WTC11 (cell line): Measurements from ENCODE around the gene ARHGEF25. TPM values are rescaled to one million over a fixed set of nuclear protein-coding genes. Genes with fewer than 3 reads are reported as not detected.

ENCODE experiments used
- ATAC-seq: fragments of 200-7000 bp; cut with Tn5 transposase; 2 replicates; pipeline ENCODE4 v1.10.0; 2021; ENCODE audit warnings: mild to moderate bottlenecking, moderate library complexity
- CTCF ChIA-PET: fragments of 300-600 bp; sonication (Branson Sonifier 250); formaldehyde crosslinking; loops from one replicate; lab custom pipeline; 2021; ENCODE audit warnings: antibody characterized with exemption; lab: Charles Lee
- POLR2A ChIA-PET: fragments of 350-600 bp; sonication (Branson Sonifier 250); formaldehyde crosslinking; loops from one replicate; lab custom pipeline; 2021; ENCODE audit warnings: antibody characterized with exemption; lab: Charles Lee
- DNase-seq: peaks from one replicate; pipeline ENCODE4 v3.0.0; 2021; ENCODE audit warnings: low spot score
- H3K27ac Mint-ChIP-seq: 2 replicates; pipeline ENCODE4 v1.8.0; 2021; ENCODE audit warnings: mixed read lengths
- H3K27me3 Mint-ChIP-seq: 2 replicates; pipeline ENCODE4 v1.8.0; 2021; ENCODE audit warnings: low read depth, mild to moderate bottlenecking, moderate library complexity, mixed read lengths
- H3K36me3 Mint-ChIP-seq: 2 replicates; pipeline ENCODE4 v1.8.0; 2021; ENCODE audit warnings: mixed read lengths
- H3K4me1 Mint-ChIP-seq: 2 replicates; pipeline ENCODE4 v1.8.0; 2022; ENCODE audit warnings: mixed read lengths
- H3K4me3 Mint-ChIP-seq: 2 replicates; pipeline ENCODE4 v1.8.0; 2021; ENCODE audit warnings: mild to moderate bottlenecking, moderate library complexity, mixed read lengths
- H3K9me3 Mint-ChIP-seq: 2 replicates; pipeline ENCODE4 v1.8.0; 2021; ENCODE audit warnings: mixed read lengths
- AFF4 ChIP-seq: sonication (generic); formaldehyde crosslinking; IDR thresholded peaks from 2 replicates; pipeline ENCODE4 v1.8.1; 2023; ENCODE audit warnings: mild to moderate bottlenecking, missing genetic modification reagents, borderline replicate concordance
- ARID4B ChIP-seq: sonication (generic); formaldehyde crosslinking; IDR thresholded peaks from 2 replicates; pipeline ENCODE4 v1.8.0; 2023; ENCODE audit warnings: missing genetic modification reagents, mild to moderate bottlenecking, borderline replicate concordance
- ESRRA ChIP-seq: sonication (generic); formaldehyde crosslinking; IDR thresholded peaks from 2 replicates; pipeline ENCODE4 v1.8.1; 2022; ENCODE audit warnings: mild to moderate bottlenecking, missing genetic modification reagents, borderline replicate concordance
- ETV6 ChIP-seq: sonication (generic); formaldehyde crosslinking; IDR thresholded peaks from 2 replicates; pipeline ENCODE4 v1.8.1; 2022; ENCODE audit warnings: mild to moderate bottlenecking, missing genetic modification reagents
- HMGA2 ChIP-seq: fragments of 250-450 bp; sonication (Bioruptor Pico); IDR thresholded peaks from 2 replicates; pipeline ENCODE4 v1.4.0; 2021; ENCODE audit warnings: mild to moderate bottlenecking, moderate library complexity
- MXD4 ChIP-seq: fragments of 250-450 bp; sonication (Bioruptor Pico); IDR thresholded peaks from 2 replicates; pipeline ENCODE4 v1.8.0; 2021; ENCODE audit warnings: mild to moderate bottlenecking, moderate library complexity, borderline replicate concordance
- MYBL2 ChIP-seq: sonication (generic); formaldehyde crosslinking; IDR thresholded peaks from 2 replicates; pipeline ENCODE4 v1.8.1; 2023; ENCODE audit warnings: mild to moderate bottlenecking, moderate library complexity, missing genetic modification reagents
- NFYB ChIP-seq: sonication (generic); formaldehyde crosslinking; conservative IDR thresholded peaks from 2 replicates; pipeline ENCODE4 v1.8.0; 2022; ENCODE audit warnings: low read depth, missing genetic modification reagents
- NR3C1 ChIP-seq: sonication (generic); formaldehyde crosslinking; conservative IDR thresholded peaks from 2 replicates; pipeline ENCODE4 v1.8.1; 2023; ENCODE audit warnings: low read depth, mild to moderate bottlenecking, missing genetic modification reagents
- OVOL2 ChIP-seq: fragments of 250-450 bp; sonication (Bioruptor Pico); IDR thresholded peaks from 2 replicates; pipeline ENCODE4 v1.9.0; 2021; ENCODE audit warnings: mild to moderate bottlenecking, borderline replicate concordance
- PREB ChIP-seq: sonication (generic); formaldehyde crosslinking; IDR thresholded peaks from 2 replicates; pipeline ENCODE4 v1.8.1; 2022; ENCODE audit warnings: mild to moderate bottlenecking, missing genetic modification reagents, moderate library complexity, borderline replicate concordance
- RORB ChIP-seq: fragments of 250-450 bp; sonication (Bioruptor Pico); IDR thresholded peaks from 2 replicates; pipeline ENCODE4 v1.9.0; 2021; ENCODE audit warnings: mild to moderate bottlenecking
- SOX15 ChIP-seq: fragments of 250-450 bp; sonication (Bioruptor Pico); IDR thresholded peaks from 2 replicates; pipeline ENCODE4 v1.9.0; 2021; ENCODE audit warnings: mild to moderate bottlenecking
- USF2 ChIP-seq: sonication (generic); formaldehyde crosslinking; IDR thresholded peaks from 2 replicates; pipeline ENCODE4 v1.8.1; 2023; ENCODE audit warnings: mild to moderate bottlenecking, missing genetic modification reagents, moderate library complexity
- ZNF138 ChIP-seq: sonication (generic); formaldehyde crosslinking; conservative IDR thresholded peaks from 2 replicates; pipeline ENCODE4 v1.8.1; 2022; ENCODE audit warnings: mild to moderate bottlenecking, moderate library complexity, missing genetic modification reagents
- ZNF416 ChIP-seq: fragments of 250-450 bp; sonication (Bioruptor Pico); IDR thresholded peaks from 2 replicates; pipeline ENCODE4 v1.9.0; 2021; ENCODE audit warnings: mild to moderate bottlenecking, inconsistent platforms
- total RNA-seq: library from RNA; stranded (reverse); gene quantifications from 3 replicates; pipeline ENCODE4 v1.2.3, GENCODE V29; 2021
- TF ChIP-seq, protein P1 (sequence below): sonication (generic); formaldehyde crosslinking; IDR thresholded peaks from 2 replicates; pipeline ENCODE4 v1.8.0; 2022; ENCODE audit warnings: mild to moderate bottlenecking, missing genetic modification reagents
- TF ChIP-seq, protein P2 (sequence below): sonication (generic); formaldehyde crosslinking; conservative IDR thresholded peaks from 2 replicates; pipeline ENCODE4 v1.8.1; 2023; ENCODE audit warnings: mild to moderate bottlenecking, low read depth, missing genetic modification reagents, moderate library complexity
- TF ChIP-seq, protein P3 (sequence below): sonication (generic); formaldehyde crosslinking; conservative IDR thresholded peaks from 2 replicates; pipeline ENCODE4 v1.8.1; 2022; ENCODE audit warnings: mild to moderate bottlenecking, missing genetic modification reagents

ARHGEF25 gene
- total RNA-seq, 1 experiment from 2014 or later: 11.9 TPM

DNA sequence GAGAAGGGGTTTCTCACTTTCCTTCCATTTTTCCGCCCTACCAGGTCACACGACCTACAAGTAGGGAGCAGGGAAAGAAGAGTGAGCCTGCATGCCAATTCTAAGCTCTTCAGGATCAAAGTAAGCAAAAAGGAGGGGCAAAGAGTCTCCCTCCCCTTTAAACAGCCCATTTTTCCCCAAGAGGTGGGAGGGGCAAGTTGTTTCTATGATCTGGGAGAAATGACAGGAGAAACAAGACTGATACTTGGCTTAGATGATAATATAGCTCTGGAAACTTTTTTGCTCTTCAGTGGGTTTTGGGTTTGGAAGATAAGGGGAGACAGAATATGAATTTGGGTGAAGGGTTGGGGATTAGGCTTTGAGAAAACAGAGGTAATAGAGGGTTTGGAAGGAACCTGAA, 4.8 kb upstream of the ARHGEF25 start (continued):
- TF ChIP-seq AFF4 (no peak), ZNF416 (CRISPR knock-in tag) (no peak), MXD4 (CRISPR knock-in tag) (no peak), ZNF138 (CRISPR knock-in tag) (no peak), MYBL2 (CRISPR knock-in tag) (no peak)
- TF ChIP-seq, all 79 proteins: peak for 0

DNA sequence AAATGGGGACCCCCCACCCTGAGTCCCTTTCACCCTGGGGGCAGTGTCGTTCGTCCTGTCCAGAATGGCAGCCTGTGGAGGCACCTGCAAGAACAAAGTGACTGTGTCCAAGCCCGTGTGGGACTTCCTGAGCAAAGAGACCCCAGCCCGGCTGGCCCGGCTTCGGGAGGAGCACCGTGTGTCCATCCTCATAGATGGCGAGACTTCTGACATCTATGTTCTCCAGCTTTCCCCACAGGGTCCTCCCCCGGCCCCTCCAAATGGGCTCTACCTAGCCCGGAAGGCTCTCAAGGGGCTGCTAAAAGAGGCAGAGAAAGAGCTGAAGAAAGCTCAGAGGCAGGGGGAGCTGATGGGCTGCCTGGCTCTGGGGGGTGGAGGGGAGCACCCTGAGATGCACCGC, 4.4 kb upstream of the ARHGEF25 start:
- TF ChIP-seq ETV6 (no peak), SOX15 (CRISPR knock-in tag) (no peak), PREB (CRISPR knock-in tag) (no peak), NFYB (CRISPR knock-in tag) (no peak), ARID4B (no peak)
- TF ChIP-seq, all 79 proteins: peak for 0
- ATAC-seq (no peak), DNase-seq (no peak)
- ChIA-PET POLR2A (no interaction called here), CTCF (interaction anchor here (5.0 to 5.4 kb wide), 2 partner anchors 14 to 23 kb away, joined by 31 to 34 read pairs; no protein-coding TSS in a partner anchor)
- Mint-ChIP-seq H3K4me3 (peak overlapping the region; percentile 25; the same call in 1 of the 2 replicates), H3K27me3 (peaks cover 8% of the 10 kb centered on the region), H3K27ac (no peak overlapping the region), H3K36me3 (peaks cover 11% of the 10 kb centered on the region), H3K9me3 (no peaks in the 10 kb centered on the region), H3K4me1 (peaks cover 38% of the 10 kb centered on the region)

DNA sequence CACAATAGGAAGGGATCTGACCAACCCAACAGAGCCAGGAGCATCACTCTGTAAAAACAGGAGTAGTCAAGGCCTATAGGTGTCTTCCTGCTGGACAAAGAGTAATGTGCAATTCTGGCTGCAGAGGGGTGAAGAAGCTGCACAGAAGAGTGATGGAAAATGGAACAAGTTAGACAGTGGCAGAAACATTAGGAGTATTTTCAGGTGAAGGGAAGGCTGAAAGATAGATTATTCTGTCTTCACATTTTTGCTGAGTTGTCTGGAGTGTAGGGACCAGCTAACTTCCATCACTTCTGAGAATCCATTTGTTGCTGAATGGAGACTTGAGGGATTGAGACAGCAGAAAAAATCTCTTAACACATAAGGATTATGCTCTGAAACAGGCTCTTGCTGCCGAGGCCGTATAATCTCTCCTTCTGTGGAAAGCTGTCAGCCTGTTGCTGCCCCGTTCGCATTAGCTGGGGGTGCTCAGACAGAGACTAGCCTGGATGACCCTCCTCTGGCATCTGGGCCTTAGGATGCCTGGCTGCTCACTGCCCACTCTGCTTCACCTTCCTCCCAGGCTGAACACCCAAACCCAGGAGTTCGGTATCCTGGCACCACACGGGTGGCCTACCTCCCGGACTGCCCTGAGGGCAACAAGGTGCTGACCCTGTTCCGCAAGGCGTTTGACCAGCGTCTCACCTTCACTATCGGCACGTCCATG, 3.1 kb upstream of the ARHGEF25 start:
- Mint-ChIP-seq H3K9me3 (no peaks in the 10 kb centered on the region), H3K4me3 (no peak overlapping the region), H3K36me3 (peaks cover 9% of the 10 kb centered on the region), H3K27ac (no peak overlapping the region), H3K27me3 (peaks cover 21% of the 10 kb centered on the region), H3K4me1 (peaks cover 46% of the 10 kb centered on the region)
- ChIA-PET CTCF (interaction anchor here (1.2 to 5.4 kb wide), 5 partner anchors 12 to 127 kb away, joined by 3 to 34 read pairs (median 12); no protein-coding TSS in a partner anchor), POLR2A (interaction anchor here (0.6 to 1.0 kb wide), 2 partner anchors 16 to 153 kb away, joined by 3 read pairs; partner anchors contain the start of gene INHBE)
- no peak for DNase-seq
- ATAC-seq: no peak
- TF ChIP-seq HMGA2: no peak
- TF ChIP-seq NR3C1 (CRISPR knock-in tag): no peak
- TF ChIP-seq, protein P1, sequence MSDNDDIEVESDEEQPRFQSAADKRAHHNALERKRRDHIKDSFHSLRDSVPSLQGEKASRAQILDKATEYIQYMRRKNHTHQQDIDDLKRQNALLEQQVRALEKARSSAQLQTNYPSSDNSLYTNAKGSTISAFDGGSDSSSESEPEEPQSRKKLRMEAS: no peak
- TF ChIP-seq, protein P2, sequence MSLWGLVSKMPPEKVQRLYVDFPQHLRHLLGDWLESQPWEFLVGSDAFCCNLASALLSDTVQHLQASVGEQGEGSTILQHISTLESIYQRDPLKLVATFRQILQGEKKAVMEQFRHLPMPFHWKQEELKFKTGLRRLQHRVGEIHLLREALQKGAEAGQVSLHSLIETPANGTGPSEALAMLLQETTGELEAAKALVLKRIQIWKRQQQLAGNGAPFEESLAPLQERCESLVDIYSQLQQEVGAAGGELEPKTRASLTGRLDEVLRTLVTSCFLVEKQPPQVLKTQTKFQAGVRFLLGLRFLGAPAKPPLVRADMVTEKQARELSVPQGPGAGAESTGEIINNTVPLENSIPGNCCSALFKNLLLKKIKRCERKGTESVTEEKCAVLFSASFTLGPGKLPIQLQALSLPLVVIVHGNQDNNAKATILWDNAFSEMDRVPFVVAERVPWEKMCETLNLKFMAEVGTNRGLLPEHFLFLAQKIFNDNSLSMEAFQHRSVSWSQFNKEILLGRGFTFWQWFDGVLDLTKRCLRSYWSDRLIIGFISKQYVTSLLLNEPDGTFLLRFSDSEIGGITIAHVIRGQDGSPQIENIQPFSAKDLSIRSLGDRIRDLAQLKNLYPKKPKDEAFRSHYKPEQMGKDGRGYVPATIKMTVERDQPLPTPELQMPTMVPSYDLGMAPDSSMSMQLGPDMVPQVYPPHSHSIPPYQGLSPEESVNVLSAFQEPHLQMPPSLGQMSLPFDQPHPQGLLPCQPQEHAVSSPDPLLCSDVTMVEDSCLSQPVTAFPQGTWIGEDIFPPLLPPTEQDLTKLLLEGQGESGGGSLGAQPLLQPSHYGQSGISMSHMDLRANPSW: no peak
- no peak for TF ChIP-seq OVOL2 (CRISPR knock-in tag)
- no peak for TF ChIP-seq USF2 (CRISPR knock-in tag)
- no peak for TF ChIP-seq RORB
- TF ChIP-seq ESRRA (CRISPR knock-in tag): no peak
- TF ChIP-seq, protein P3, sequence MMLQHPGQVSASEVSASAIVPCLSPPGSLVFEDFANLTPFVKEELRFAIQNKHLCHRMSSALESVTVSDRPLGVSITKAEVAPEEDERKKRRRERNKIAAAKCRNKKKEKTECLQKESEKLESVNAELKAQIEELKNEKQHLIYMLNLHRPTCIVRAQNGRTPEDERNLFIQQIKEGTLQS (CRISPR knock-in tag): no peak
